ENCODE measurements around the gene MAPK9.

The MAPK9 gene

DNA sequence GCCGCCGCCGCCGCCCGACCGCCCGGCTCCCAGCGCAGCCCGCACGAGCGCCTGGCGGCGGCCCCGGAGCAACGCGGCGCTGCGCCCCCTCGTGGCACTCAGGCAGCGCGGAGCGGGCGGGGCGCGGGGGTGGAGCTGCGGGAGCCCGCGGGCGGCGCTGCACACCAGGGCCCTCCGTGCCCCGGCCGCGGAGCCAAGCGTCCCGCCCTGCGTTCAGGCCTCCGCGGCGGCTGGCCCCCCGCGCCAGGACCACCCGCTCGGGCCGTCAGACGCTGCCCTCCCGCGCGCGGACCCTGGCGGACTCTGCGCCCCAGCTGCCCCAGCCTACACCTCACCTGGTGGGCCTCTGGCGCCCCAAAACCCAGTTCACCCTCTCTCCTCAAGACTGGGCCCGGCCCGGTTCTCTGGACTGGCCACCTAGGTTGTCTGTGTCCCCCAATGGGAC, 82.7 kb downstream of the MAPK9 start, which contains the start of gene RASGEF1C:
Gene RASGEF1C, minus strand, starts transcription at position 75 of the 445 bp plus-strand sequence. CDS start 71,159 bp downstream, outside the sequence.
- TF ChIP-seq, protein P1, sequence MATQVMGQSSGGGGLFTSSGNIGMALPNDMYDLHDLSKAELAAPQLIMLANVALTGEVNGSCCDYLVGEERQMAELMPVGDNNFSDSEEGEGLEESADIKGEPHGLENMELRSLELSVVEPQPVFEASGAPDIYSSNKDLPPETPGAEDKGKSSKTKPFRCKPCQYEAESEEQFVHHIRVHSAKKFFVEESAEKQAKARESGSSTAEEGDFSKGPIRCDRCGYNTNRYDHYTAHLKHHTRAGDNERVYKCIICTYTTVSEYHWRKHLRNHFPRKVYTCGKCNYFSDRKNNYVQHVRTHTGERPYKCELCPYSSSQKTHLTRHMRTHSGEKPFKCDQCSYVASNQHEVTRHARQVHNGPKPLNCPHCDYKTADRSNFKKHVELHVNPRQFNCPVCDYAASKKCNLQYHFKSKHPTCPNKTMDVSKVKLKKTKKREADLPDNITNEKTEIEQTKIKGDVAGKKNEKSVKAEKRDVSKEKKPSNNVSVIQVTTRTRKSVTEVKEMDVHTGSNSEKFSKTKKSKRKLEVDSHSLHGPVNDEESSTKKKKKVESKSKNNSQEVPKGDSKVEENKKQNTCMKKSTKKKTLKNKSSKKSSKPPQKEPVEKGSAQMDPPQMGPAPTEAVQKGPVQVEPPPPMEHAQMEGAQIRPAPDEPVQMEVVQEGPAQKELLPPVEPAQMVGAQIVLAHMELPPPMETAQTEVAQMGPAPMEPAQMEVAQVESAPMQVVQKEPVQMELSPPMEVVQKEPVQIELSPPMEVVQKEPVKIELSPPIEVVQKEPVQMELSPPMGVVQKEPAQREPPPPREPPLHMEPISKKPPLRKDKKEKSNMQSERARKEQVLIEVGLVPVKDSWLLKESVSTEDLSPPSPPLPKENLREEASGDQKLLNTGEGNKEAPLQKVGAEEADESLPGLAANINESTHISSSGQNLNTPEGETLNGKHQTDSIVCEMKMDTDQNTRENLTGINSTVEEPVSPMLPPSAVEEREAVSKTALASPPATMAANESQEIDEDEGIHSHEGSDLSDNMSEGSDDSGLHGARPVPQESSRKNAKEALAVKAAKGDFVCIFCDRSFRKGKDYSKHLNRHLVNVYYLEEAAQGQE (IDR thresholded peaks at IDR 0.05; ENCODE audit: insufficient read depth in 1 of 2, low read depth in 2 of 2, low read length in 2 of 2), result no peak
- no peak for TF ChIP-seq FOXP2 (optimal IDR thresholded peaks at IDR 0.05; ENCODE audit: borderline replicate concordance, extremely low read depth, extremely low read length, insufficient read depth)
- no peak for TF ChIP-seq SIN3A (IDR thresholded peaks at IDR 0.05; ENCODE audit: borderline replicate concordance, insufficient read depth, low read length)
- TF ChIP-seq TAF1 (IDR thresholded peaks at IDR 0.05; ENCODE audit: borderline replicate concordance, insufficient read depth, low read length), result no peak
- TF ChIP-seq POLR2AphosphoS5 (IDR thresholded peaks at IDR 0.05; ENCODE audit: low read depth, low read length), result no peak

DNA sequence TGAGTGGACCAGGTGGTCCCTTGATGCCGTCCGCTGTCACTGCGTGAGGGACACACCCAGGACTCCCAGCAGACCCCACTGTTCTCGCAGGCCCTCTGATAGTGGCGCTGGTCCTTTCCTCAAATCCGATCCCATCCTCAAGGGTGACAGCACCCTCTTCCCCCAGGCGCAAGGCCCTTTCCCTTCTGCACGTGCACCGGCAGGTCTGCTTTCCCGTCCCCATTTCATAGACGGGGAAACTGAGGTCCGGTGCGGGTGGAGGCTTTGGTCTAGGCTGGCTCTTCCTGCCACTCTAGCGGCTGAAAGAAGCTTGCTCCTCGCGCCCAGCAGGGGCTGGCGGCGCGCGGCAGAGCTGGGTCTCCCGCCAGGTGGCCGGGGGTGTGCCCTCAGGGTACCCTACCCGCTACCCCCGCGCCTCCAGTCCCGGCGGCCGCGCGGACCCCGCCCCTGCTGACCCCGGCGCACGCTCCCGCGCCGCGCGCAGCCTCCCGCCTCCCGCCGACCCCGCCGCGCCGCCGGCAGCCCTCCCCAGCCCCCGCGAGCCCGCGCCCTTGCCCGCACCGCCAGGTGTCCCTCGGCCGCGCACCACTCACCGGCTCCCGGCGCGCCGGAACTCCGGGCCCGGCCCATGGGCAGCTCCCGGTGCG, 83.3 kb downstream of the MAPK9 start:
- no peak for TF ChIP-seq FOXP2 (optimal IDR thresholded peaks at IDR 0.05; ENCODE audit: borderline replicate concordance, extremely low read depth, extremely low read length, insufficient read depth)
- TF ChIP-seq POLR2AphosphoS5 (IDR thresholded peaks at IDR 0.05; ENCODE audit: low read depth, low read length), result no peak
- TF ChIP-seq SIN3A (IDR thresholded peaks at IDR 0.05; ENCODE audit: borderline replicate concordance, insufficient read depth, low read length), result no peak
- TF ChIP-seq, protein P1 (IDR thresholded peaks at IDR 0.05; ENCODE audit: insufficient read depth in 1 of 2, low read depth in 2 of 2, low read length in 2 of 2), result no peak
- no peak for TF ChIP-seq TAF1 (IDR thresholded peaks at IDR 0.05; ENCODE audit: borderline replicate concordance, insufficient read depth, low read length)

DNA sequence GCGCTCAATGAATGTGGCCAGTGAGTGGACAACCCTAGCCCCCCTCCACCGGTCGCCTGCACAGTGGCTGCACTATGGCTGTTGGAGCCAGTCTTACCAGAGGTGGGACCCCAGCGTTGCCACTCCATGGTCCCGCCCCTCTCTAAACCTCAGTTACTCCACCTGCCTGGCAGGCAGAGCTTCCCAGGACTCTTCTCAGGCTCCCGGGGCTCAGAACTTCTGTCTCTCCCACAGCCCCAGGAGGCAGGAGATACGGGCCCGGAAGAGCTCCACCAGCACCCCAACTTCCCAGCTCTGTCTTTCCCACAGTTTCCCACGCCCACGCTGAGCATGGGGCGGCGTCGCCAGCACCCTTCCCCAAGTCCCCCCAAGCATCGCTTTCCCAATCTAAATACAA, 83.8 kb downstream of the MAPK9 start:
- TF ChIP-seq, protein P1 (IDR thresholded peaks at IDR 0.05; ENCODE audit: insufficient read depth in 1 of 2, low read depth in 2 of 2, low read length in 2 of 2), result no peak
- TF ChIP-seq FOXP2 (optimal IDR thresholded peaks at IDR 0.05; ENCODE audit: borderline replicate concordance, extremely low read depth, extremely low read length, insufficient read depth) (no peak), TAF1 (IDR thresholded peaks at IDR 0.05; ENCODE audit: borderline replicate concordance, insufficient read depth, low read length) (no peak), POLR2AphosphoS5 (IDR thresholded peaks at IDR 0.05; ENCODE audit: low read depth, low read length) (no peak), SIN3A (IDR thresholded peaks at IDR 0.05; ENCODE audit: borderline replicate concordance, insufficient read depth, low read length) (no peak)

DNA sequence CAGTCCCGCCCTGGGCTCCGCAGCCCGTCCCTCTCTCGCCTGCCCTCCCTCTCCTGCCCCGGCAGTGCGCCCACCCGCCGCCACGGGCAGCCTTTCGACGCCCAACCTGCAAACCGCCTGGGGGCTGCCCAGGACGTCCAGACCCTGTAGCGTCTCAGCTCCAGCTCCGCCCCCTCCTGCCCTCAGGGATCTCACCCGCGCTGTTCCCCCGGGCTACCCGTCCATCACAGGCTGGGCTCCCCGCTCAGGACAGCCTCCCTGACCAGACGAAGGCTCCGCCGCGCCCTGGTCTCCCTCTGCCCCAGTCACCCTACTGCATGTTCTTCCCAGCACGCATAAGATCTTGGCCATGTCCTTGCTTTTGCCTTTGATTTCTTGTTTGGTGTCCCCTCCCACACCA, 84.3 kb downstream of the MAPK9 start:
- TF ChIP-seq, protein P1 (IDR thresholded peaks at IDR 0.05; ENCODE audit: insufficient read depth in 1 of 2, low read depth in 2 of 2, low read length in 2 of 2), result no peak
- TF ChIP-seq POLR2AphosphoS5 (IDR thresholded peaks at IDR 0.05; ENCODE audit: low read depth, low read length), result no peak
- no peak for TF ChIP-seq SIN3A (IDR thresholded peaks at IDR 0.05; ENCODE audit: borderline replicate concordance, insufficient read depth, low read length)
- no peak for TF ChIP-seq FOXP2 (optimal IDR thresholded peaks at IDR 0.05; ENCODE audit: borderline replicate concordance, extremely low read depth, extremely low read length, insufficient read depth)
- TF ChIP-seq TAF1 (IDR thresholded peaks at IDR 0.05; ENCODE audit: borderline replicate concordance, insufficient read depth, low read length), result no peak

All from PFSK-1 (cell line).